Sigmoid colon (tissue), 7 donors: Measurements from ENCODE around the gene SMIM22. TPM values are rescaled to one million over a fixed set of nuclear protein-coding genes. Genes with fewer than 3 reads are reported as not detected.

ENCODE experiments used
- DNase-seq: peaks from one replicate; pipeline ENCODE4 v3.0.0-alpha.2; 2019
- H3K27ac ChIP-seq, 4 donors: fragments of 200-600 bp; sonication (generic); one replicate each; pipeline ENCODE4 v1.5.1; 2016 to 2019; ENCODE audit warnings: mild to moderate bottlenecking in 1 of 4
- H3K27me3 ChIP-seq, 3 donors: fragments of 200-600 bp; sonication (generic); one replicate each; pipeline ENCODE4 v1.5.1; 2019; ENCODE audit warnings: mild to moderate bottlenecking in 1 of 3
- H3K36me3 ChIP-seq, 4 donors: fragments of 200-600 bp; sonication (generic); one replicate each; pipeline ENCODE4 v1.5.1; 2016 to 2019
- H3K4me1 ChIP-seq, 4 donors: fragments of 200-600 bp; sonication (generic); one replicate each; pipeline ENCODE4 v1.5.1; 2017 to 2019
- H3K4me3 ChIP-seq, 4 donors: fragments of 200-600 bp; sonication (generic); one replicate each; pipeline ENCODE4 v1.5.1; 2017 to 2019; ENCODE audit warnings: mild to moderate bottlenecking in 2 of 4, moderate library complexity in 1 of 4
- H3K9me3 ChIP-seq, 4 donors: fragments of 200-600 bp in 3 of 4; sonication (generic) in 3 of 4; one replicate each; pipeline versions ENCODE4 v1.5.1 to v1.6.1; 2013 to 2019
- CTCF ChIP-seq, 4 experiments: fragments of 450-650 bp in 3 of 4; fragments of 200-600 bp in 1 of 4; IDR thresholded peaks; one replicate each; pipeline ENCODE4 v1.5.1; 2016 to 2019; ENCODE audit warnings: antibody characterized with exemption in 4 of 4, mild to moderate bottlenecking in 3 of 4, moderate library complexity in 2 of 4
- EP300 ChIP-seq, 4 donors: sonication (generic); formaldehyde crosslinking; IDR thresholded peaks; one replicate each; pipeline ENCODE4 v1.6.1; 2017; ENCODE audit warnings: antibody characterized with exemption in 4 of 4
- POLR2A ChIP-seq, 2 donors: fragments of 450-650 bp; IDR thresholded peaks; one replicate each; pipeline ENCODE4 v1.6.1; 2016; ENCODE audit warnings: antibody characterized with exemption in 2 of 2, mild to moderate bottlenecking in 2 of 2, moderate library complexity in 2 of 2
- POLR2AphosphoS5 ChIP-seq, 4 donors: sonication (generic); formaldehyde crosslinking; IDR thresholded peaks; one replicate each; pipeline ENCODE4 v1.6.1; 2017; ENCODE audit warnings: antibody characterized with exemption in 4 of 4
- WGBS, 2 donors: extraction: QIAGEN DNeasy Blood & Tissue Kit; methylation state at CpG; one replicate each; pipeline ENCODE4 v1.1.7; 2013; 5-methylcytosine and 5-hydroxymethylcytosine counted together
- intact Hi-C: fragments of 100-400 bp; cut with DNase I; formaldehyde crosslinking; loops from one replicate; pipeline ENCODE4 v1.15.1; 2023
- polyA plus RNA-seq, 3 donors: library from polyadenylated mRNA; stranded (reverse); fragments of 200-250 nt; gene quantifications; one replicate each; pipeline ENCODE4 v1.2.3, GENCODE V29; 2013
- total RNA-seq, 4 donors: library from RNA; depleted of rRNA; stranded (reverse); fragments of >200 nt; gene quantifications; one replicate each; pipeline ENCODE4 v1.1.0, GENCODE V29; 2016
- donor health status: healthy with polysubstance abuse.
- donor health status: Bipolar disorder and iron deficiency.
- donor health status: healthy.

Gene SMIM22
- total and polyA plus RNA-seq, 7 donors, result 848 to 2,006 (median 1,963) TPM; not detected in 4

- TF ChIP-seq POLR2A (IDR thresholded peaks at IDR 0.05) (no peak), POLR2AphosphoS5 (IDR thresholded peaks at IDR 0.05) (no peak), EP300 (IDR thresholded peaks at IDR 0.05) (no peak), CTCF (IDR thresholded peaks at IDR 0.05) (no peak)
- WGBS, 2 donors, result 94 to 95% methylated on average over 16 of the region's 16 CpGs
- peaks cover 13 to 99% (median 42%) of the 10 kb centered on the region in 4 donors for H3K36me3 ChIP-seq
- peaks cover 0 to 21% (median 21%) of the 10 kb centered on the region in 4 donors for H3K4me1 ChIP-seq
- peak overlapping the region; percentile 45 to 84 (median 76) for H3K27ac ChIP-seq
- no peaks in the 10 kb centered on the region for H3K27me3 ChIP-seq
- no peak overlapping the region for H3K4me3 ChIP-seq
- H3K9me3 ChIP-seq, result no peaks in the 10 kb centered on the region
- no peak for DNase-seq
- intact Hi-C loops, result no loop called here
Observed at GRCh38 chr16:4813251-4814003, 18.3 kb downstream of the SMIM22 start.

GRCh38 chr16:4814046-4814445 is 18.9 kb downstream of the SMIM22 start:
- Histone ChIP-seq H3K9me3 (no peaks in the 10 kb centered on the region), H3K27me3 (no peaks in the 10 kb centered on the region), H3K27ac (peak overlapping the region; percentile 72 to 84 (median 78)), H3K4me1 (peaks cover 0 to 21% (median 21%) of the 10 kb centered on the region in 4 donors), H3K4me3 (no peak overlapping the region), H3K36me3 (peaks cover 13 to 99% (median 42%) of the 10 kb centered on the region in 4 donors)
- TF ChIP-seq POLR2AphosphoS5 (IDR thresholded peaks at IDR 0.05) (peak; percentile 46 to 79 (median 72)), EP300 (IDR thresholded peaks at IDR 0.05) (peak in 3 of 4 donors; percentile 36 to 87 (median 85)), CTCF (IDR thresholded peaks at IDR 0.05) (no peak), POLR2A (IDR thresholded peaks at IDR 0.05) (no peak)
- intact Hi-C loops, result no loop called here
- DNase-seq, result peak; percentile 71

- H3K27ac ChIP-seq, result peak overlapping the region; percentile 72 to 84 (median 78)
- DNase-seq, result no peak
- no peaks in the 10 kb centered on the region for H3K27me3 ChIP-seq
- intact Hi-C loops, result no loop called here
- 87 to 89% methylated on average over 16 of the region's 16 CpGs for WGBS, 2 donors
- H3K4me1 ChIP-seq, result peaks cover 0 to 21% (median 21%) of the 10 kb centered on the region in 4 donors
- H3K9me3 ChIP-seq, result no peaks in the 10 kb centered on the region
- H3K4me3 ChIP-seq, result no peak overlapping the region
- peaks cover 13 to 99% (median 42%) of the 10 kb centered on the region in 4 donors for H3K36me3 ChIP-seq
- TF ChIP-seq CTCF (IDR thresholded peaks at IDR 0.05), result no peak
- no peak for TF ChIP-seq EP300 (IDR thresholded peaks at IDR 0.05)
- no peak for TF ChIP-seq POLR2A (IDR thresholded peaks at IDR 0.05)
- TF ChIP-seq POLR2AphosphoS5 (IDR thresholded peaks at IDR 0.05), result no peak
Observed at GRCh38 chr16:4814542-4815173, 19.5 kb downstream of the SMIM22 start.

- H3K36me3 ChIP-seq, result peaks cover 29 to 100% (median 58%) of the 10 kb centered on the region in 4 donors
- 94 to 95% methylated on average over 6 of the region's 6 CpGs for WGBS, 2 donors
Observed at GRCh38 chr16:4820652-4821051, 25.5 kb downstream of the SMIM22 start.

More at GRCh38 chr16:4820652-4821051, 25.5 kb downstream of the SMIM22 start:
- Histone ChIP-seq H3K9me3 (no peaks in the 10 kb centered on the region), H3K4me3 (no peak overlapping the region), H3K4me1 (no peaks in the 10 kb centered on the region), H3K27ac (no peak overlapping the region), H3K27me3 (no peaks in the 10 kb centered on the region)
- TF ChIP-seq CTCF (IDR thresholded peaks at IDR 0.05), result no peak
- intact Hi-C loops, result no loop called here
- no peak for DNase-seq
